Measurements from ENCODE around the gene SCAPER. TPM values are rescaled to one million over a fixed set of nuclear protein-coding genes. Genes with fewer than 3 reads are reported as not detected.
"Not testable (repeated sequence)": the region's sequence is repeated elsewhere in the genome, so short reads cannot be mapped to it uniquely, and the experiment has no call there.

The SCAPER gene
- total and polyA plus RNA-seq, 2 donors, result 15.7 to 15.9 TPM

DNA sequence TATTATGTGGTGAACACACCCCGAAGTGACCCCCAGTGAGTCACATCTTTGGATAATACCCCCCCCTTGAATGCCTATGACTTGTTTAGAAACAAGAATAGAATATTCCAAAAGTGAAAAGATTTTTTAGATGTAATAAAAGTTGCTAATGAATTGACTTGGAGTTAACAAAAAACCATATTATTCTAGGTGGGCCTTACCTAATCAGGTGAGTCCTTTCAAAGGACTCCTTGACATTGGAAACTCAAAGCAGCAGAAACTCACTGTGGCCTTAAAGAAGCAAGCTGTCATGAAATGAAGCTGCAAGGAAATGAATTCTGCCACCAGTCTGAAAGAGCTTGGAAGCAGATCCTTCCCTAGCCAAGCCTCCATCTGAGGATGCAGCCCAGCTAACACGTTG lies 579.4 kb downstream of the SCAPER start:
- H3K4me1 ChIP-seq (ENCODE audit: control insufficient read depth in 2 of 2, insufficient read depth in 2 of 2, low read length in 2 of 2), result no peaks in the 10 kb centered on the region

DNA sequence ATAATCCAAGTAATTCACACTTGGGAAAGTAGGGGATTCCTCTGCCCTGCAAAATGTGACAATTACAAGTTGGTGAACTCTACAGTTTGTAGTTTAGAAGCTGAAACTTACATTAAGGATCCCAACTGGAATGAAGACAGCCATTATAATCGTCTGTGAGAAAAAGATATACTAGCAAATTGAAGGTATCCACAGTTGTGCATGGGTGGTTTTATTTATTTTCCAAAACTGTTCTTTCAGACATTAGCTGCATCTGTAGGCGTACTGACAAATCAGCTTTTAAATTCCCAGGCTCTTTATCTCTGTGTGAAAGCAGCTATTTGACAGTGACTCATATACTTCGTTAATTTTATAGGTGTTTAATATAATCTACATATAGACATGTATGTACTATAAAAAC lies 581.1 kb downstream of the SCAPER start:
- Histone ChIP-seq H3K36me3 (ENCODE audit: control insufficient read depth in 2 of 2, insufficient read depth in 2 of 2, low read length in 1 of 2) (no peaks in the 10 kb centered on the region), H3K4me1 (ENCODE audit: control insufficient read depth in 2 of 2, insufficient read depth in 2 of 2, low read length in 2 of 2) (no peaks in the 10 kb centered on the region), H3K27me3 (ENCODE audit: control insufficient read depth in 2 of 2, insufficient read depth in 1 of 2, low read length in 1 of 2) (peaks cover 9 to 56% of the 10 kb centered on the region in 2 donors), H3K9me3 (ENCODE audit: control insufficient read depth in 2 of 2, insufficient read depth in 1 of 2, low read length in 1 of 2) (no peaks in the 10 kb centered on the region), H3K27ac (ENCODE audit: low read depth in 1 of 2, low read length in 1 of 2) (no peak overlapping the region), H3K4me3 (ENCODE audit: low read length in 2 of 2) (no peak overlapping the region)
- 91% methylated on average over 3 of the region's 3 CpGs for WGBS
- no peak for DNase-seq (ENCODE audit: low read depth in 6 of 9, low spot score in 9 of 9)

More for the DNA sequence above, 579.4 kb downstream of the SCAPER start:
- H3K27ac ChIP-seq (ENCODE audit: low read depth in 1 of 2, low read length in 1 of 2), result no peak overlapping the region
- H3K9me3 ChIP-seq (ENCODE audit: control insufficient read depth in 2 of 2, insufficient read depth in 1 of 2, low read length in 1 of 2), result no peaks in the 10 kb centered on the region
- no peaks in the 10 kb centered on the region for H3K36me3 ChIP-seq (ENCODE audit: control insufficient read depth in 2 of 2, insufficient read depth in 2 of 2, low read length in 1 of 2)
- H3K4me3 ChIP-seq (ENCODE audit: low read length in 2 of 2), result no peak overlapping the region
- DNase-seq (ENCODE audit: low read depth in 6 of 9, low spot score in 9 of 9), result no peak
- WGBS, result 89% methylated on average over 2 of the region's 2 CpGs
- peaks cover 5 to 67% of the 10 kb centered on the region in 2 donors for H3K27me3 ChIP-seq (ENCODE audit: control insufficient read depth in 2 of 2, insufficient read depth in 1 of 2, low read length in 1 of 2)

DNA sequence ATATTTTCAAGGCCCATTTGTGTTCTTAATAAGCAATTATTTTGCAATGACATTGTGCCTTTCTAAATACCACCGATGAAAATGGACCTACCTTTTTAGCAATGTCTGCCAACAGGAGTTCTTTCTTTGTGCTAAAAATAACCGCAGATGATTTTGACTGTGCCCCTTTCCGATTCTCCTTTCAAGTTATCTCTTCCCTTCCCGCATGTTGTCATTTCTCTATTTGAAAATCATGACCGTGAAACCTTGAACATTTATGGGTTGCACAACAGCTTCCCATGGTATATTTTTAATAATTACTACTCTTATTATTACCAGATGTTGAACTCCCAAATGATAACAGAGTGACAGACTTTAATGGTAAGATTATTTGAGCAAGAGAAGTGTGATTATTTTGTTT lies 583.5 kb downstream of the SCAPER start:
- Histone ChIP-seq H3K4me3 (ENCODE audit: low read length in 2 of 2) (no peak overlapping the region), H3K27ac (ENCODE audit: low read depth in 1 of 2, low read length in 1 of 2) (no peak overlapping the region), H3K27me3 (ENCODE audit: control insufficient read depth in 2 of 2, insufficient read depth in 1 of 2, low read length in 1 of 2) (peaks cover 9 to 35% of the 10 kb centered on the region in 2 donors), H3K36me3 (ENCODE audit: control insufficient read depth in 2 of 2, insufficient read depth in 2 of 2, low read length in 1 of 2) (no peaks in the 10 kb centered on the region), H3K9me3 (ENCODE audit: control insufficient read depth in 2 of 2, insufficient read depth in 1 of 2, low read length in 1 of 2) (no peaks in the 10 kb centered on the region), H3K4me1 (ENCODE audit: control insufficient read depth in 2 of 2, insufficient read depth in 2 of 2, low read length in 2 of 2) (no peaks in the 10 kb centered on the region)
- DNase-seq (ENCODE audit: low read depth in 6 of 9, low spot score in 9 of 9), result no peak
- 96% methylated on average over 5 of the region's 5 CpGs for WGBS

DNA sequence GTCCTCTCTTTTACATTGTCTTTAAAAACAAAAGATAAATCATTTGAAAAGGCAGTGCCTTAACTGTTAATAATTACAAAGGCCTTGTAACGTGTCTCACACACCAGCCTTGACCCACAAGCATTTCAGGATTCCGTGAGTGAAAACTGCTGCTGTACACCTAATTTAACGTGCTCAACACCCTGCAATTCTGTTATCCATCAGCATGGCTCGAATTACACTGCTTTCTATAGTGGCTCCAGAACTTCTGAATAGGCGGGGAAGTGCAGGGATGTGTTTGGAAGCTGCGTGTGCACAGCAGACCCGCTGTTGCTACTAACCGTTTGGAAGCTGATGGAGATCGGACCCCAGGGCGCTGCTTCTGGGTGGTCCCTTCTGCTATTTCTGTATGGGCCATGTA lies 584.0 kb downstream of the SCAPER start:
- Histone ChIP-seq H3K4me3 (ENCODE audit: low read length in 2 of 2) (no peak overlapping the region), H3K4me1 (ENCODE audit: control insufficient read depth in 2 of 2, insufficient read depth in 2 of 2, low read length in 2 of 2) (no peaks in the 10 kb centered on the region), H3K27ac (ENCODE audit: low read depth in 1 of 2, low read length in 1 of 2) (no peak overlapping the region), H3K9me3 (ENCODE audit: control insufficient read depth in 2 of 2, insufficient read depth in 1 of 2, low read length in 1 of 2) (no peaks in the 10 kb centered on the region), H3K27me3 (ENCODE audit: control insufficient read depth in 2 of 2, insufficient read depth in 1 of 2, low read length in 1 of 2) (peaks cover 9 to 32% of the 10 kb centered on the region in 2 donors), H3K36me3 (ENCODE audit: control insufficient read depth in 2 of 2, insufficient read depth in 2 of 2, low read length in 1 of 2) (no peaks in the 10 kb centered on the region)
- 94% methylated on average over 10 of the region's 10 CpGs for WGBS
- DNase-seq (ENCODE audit: low read depth in 6 of 9, low spot score in 9 of 9), result no peak

DNA sequence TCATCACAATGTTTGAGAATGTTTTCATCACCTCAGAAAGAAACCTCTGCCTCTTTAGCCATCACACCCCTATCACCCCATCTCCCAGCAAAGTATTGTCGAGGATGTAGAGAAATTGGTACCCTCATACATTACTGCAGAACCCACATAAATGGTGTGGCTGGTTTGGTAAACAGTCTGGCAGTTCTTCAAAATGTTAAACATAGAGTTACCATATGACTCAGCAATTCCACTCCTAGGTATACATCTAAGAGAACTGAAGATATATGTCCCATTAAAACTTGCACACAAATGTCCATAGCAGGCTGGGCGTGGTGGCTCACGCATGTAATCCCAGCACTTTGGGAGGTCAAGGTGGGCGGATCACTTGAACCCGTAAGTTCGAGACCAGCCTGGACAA lies 585.1 kb downstream of the SCAPER start:
- H3K27me3 ChIP-seq (ENCODE audit: control insufficient read depth in 2 of 2, insufficient read depth in 1 of 2, low read length in 1 of 2), result peaks cover 9 to 27% of the 10 kb centered on the region in 2 donors
- DNase-seq (ENCODE audit: low read depth in 6 of 9, low spot score in 9 of 9), result no peak
- H3K27ac ChIP-seq (ENCODE audit: low read depth in 1 of 2, low read length in 1 of 2), result no peak overlapping the region
- H3K36me3 ChIP-seq (ENCODE audit: control insufficient read depth in 2 of 2, insufficient read depth in 2 of 2, low read length in 1 of 2), result no peaks in the 10 kb centered on the region
- 91% methylated on average over 6 of the region's 6 CpGs for WGBS
- no peak overlapping the region for H3K4me3 ChIP-seq (ENCODE audit: low read length in 2 of 2)
- no peaks in the 10 kb centered on the region for H3K4me1 ChIP-seq (ENCODE audit: control insufficient read depth in 2 of 2, insufficient read depth in 2 of 2, low read length in 2 of 2)
- H3K9me3 ChIP-seq (ENCODE audit: control insufficient read depth in 2 of 2, insufficient read depth in 1 of 2, low read length in 1 of 2), result no peaks in the 10 kb centered on the region

DNA sequence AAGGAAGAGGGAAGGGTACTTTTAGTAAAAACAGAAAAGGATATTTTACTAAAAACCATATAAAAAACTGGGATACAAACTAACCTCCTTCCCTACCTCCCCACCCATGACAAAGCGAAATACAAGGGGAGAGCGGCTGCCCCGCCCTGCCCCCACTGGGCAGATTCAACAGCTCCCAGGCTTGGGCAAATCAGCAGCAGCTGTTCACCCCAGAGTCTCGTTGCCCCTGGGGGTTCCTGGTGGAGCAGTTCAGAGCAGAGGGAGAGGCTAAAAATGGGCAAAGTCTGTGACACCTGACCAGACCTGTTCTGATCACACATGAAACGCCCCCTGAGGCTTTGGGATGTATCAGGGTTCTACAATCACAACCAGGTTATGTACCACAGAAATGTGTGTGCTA lies 591.4 kb downstream of the SCAPER start:
- DNase-seq (ENCODE audit: low read depth in 6 of 9, low spot score in 9 of 9), result no peak
- Histone ChIP-seq H3K36me3 (ENCODE audit: control insufficient read depth in 2 of 2, insufficient read depth in 2 of 2, low read length in 1 of 2) (no peaks in the 10 kb centered on the region), H3K27me3 (ENCODE audit: control insufficient read depth in 2 of 2, insufficient read depth in 1 of 2, low read length in 1 of 2) (peaks cover 0 to 2% of the 10 kb centered on the region in 2 donors), H3K4me1 (ENCODE audit: control insufficient read depth in 2 of 2, insufficient read depth in 2 of 2, low read length in 2 of 2) (peaks cover 5 to 7% of the 10 kb centered on the region in 2 donors), H3K4me3 (ENCODE audit: low read length in 2 of 2) (no peak overlapping the region), H3K27ac (ENCODE audit: low read depth in 1 of 2, low read length in 1 of 2) (peak overlapping the region in 1 of 2 donors; percentile 11), H3K9me3 (ENCODE audit: control insufficient read depth in 2 of 2, insufficient read depth in 1 of 2, low read length in 1 of 2) (no peaks in the 10 kb centered on the region)
- WGBS, result 87% methylated on average over 5 of the region's 5 CpGs

DNA sequence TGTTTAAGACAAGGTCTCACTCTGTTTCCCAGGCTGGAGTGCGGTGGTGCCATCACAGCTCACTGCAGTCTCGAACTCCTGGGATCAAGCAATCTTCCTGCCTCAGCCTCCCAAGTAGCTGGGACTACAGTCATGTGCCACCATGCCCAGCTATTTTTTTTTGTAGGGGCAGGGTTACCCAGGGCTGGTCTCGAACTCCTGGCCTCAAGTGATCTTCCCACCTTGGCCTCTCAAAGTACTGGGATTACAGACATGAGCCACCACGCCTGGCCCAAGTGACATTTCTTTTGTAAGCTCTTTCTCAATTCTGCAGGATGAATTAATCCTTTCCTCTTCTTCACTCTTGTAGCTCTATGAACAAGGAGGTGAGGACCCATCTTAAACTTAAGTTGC lies 592.0 kb downstream of the SCAPER start:
- not testable (repeated sequence) for H3K36me3 ChIP-seq (ENCODE audit: control insufficient read depth in 2 of 2, insufficient read depth in 2 of 2, low read length in 1 of 2); H3K9me3 ChIP-seq (ENCODE audit: control insufficient read depth in 2 of 2, insufficient read depth in 1 of 2, low read length in 1 of 2); H3K27me3 ChIP-seq (ENCODE audit: control insufficient read depth in 2 of 2, insufficient read depth in 1 of 2, low read length in 1 of 2); H3K4me3 ChIP-seq (ENCODE audit: low read length in 2 of 2); H3K4me1 ChIP-seq (ENCODE audit: control insufficient read depth in 2 of 2, insufficient read depth in 2 of 2, low read length in 2 of 2); H3K27ac ChIP-seq (ENCODE audit: low read depth in 1 of 2, low read length in 1 of 2); DNase-seq (ENCODE audit: low read depth in 6 of 9, low spot score in 9 of 9)
- WGBS, result over 99% methylated on average over 4 of the region's 4 CpGs

DNA sequence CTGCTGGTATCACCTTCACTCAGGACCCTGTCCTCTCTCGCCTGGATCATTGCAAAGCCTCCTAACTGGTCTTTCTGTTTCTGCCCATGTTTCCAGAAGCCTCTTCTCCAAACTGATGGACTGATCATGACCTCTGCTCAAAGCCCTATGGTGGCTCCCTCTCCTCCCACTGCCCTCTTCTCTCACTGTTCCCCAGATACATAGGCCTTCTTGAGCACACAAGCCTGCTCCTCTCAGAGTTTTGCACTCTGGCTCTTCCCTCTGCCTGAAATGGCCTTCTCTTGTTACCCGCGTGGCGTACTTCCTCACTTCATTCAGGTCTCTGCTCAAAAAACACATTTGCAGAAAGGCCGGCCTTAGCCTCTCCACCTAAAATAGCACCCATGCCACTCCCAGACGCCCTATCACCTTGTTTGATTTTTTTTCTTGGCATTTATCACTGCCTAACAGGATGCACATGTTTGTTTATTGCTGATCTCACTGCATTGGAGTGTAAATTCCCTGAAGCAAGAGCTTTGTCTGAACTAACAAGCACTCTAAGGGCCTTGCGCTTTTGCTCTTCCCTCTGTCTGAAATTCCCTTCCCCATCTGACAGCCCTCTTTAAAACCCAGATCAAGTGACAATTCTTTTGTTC lies 592.5 kb downstream of the SCAPER start:
- Histone ChIP-seq H3K9me3 (ENCODE audit: control insufficient read depth in 2 of 2, insufficient read depth in 1 of 2, low read length in 1 of 2) (no peaks in the 10 kb centered on the region), H3K27me3 (ENCODE audit: control insufficient read depth in 2 of 2, insufficient read depth in 1 of 2, low read length in 1 of 2) (peaks cover 0 to 2% of the 10 kb centered on the region in 2 donors), H3K4me3 (ENCODE audit: low read length in 2 of 2) (no peak overlapping the region), H3K4me1 (ENCODE audit: control insufficient read depth in 2 of 2, insufficient read depth in 2 of 2, low read length in 2 of 2) (peaks cover 5 to 7% of the 10 kb centered on the region in 2 donors), H3K36me3 (ENCODE audit: control insufficient read depth in 2 of 2, insufficient read depth in 2 of 2, low read length in 1 of 2) (no peaks in the 10 kb centered on the region), H3K27ac (ENCODE audit: low read depth in 1 of 2, low read length in 1 of 2) (no peak overlapping the region)
- WGBS, result 97% methylated on average over 7 of the region's 7 CpGs
- DNase-seq (ENCODE audit: low read depth in 6 of 9, low spot score in 9 of 9), result no peak

DNA sequence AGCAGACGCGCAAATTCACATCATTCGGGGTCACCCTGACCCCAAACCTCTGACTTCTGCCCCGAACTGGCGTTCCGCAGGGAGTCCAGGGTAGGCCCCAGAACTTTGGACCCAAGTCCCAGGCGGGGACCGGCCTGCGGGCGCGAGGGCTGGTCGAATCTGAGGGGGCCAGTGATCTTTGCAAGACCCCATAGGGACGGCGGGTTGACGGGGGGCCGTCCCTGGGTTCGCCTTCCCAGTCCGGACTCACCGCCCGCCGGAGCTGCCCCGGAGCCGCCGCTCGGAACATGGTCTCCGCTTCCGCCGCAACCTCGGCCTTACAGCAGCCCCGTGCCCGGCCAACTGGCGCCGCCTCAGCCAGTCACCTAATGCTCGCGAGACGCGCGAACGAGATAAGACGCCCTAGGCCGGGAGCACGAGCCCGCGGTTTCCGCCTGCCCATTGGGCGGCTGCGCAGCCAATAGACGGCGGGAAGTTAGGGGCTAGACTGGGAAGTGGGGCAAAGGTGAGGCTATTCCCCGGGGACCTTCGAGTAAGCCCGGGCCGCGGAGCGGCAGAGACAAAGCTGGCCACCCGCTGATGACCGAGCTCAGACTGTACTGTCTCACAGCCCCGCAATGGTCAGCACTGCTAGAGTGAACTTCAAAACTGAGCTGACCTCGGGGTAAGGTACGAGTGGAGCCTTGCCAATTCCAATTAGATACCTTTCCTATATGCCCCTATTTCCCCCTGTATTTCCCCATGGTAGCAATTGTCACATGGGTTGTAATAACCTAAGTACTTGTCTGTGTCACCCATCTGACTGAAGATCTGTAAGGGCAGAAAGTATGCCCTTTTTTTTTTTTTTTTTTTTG lies 593.8 kb downstream of the SCAPER start, which contains the start of gene ETFA:
ETFA (minus strand) TSS at position 370 of the 854 bp plus-strand sequence; CDS start at position 289, 81 bp downstream.
- peak within 1 kb of the TSS; percentile 80 to 85 for H3K4me3 ChIP-seq (ENCODE audit: low read length in 2 of 2)
- H3K27me3 ChIP-seq (ENCODE audit: control insufficient read depth in 2 of 2, insufficient read depth in 1 of 2, low read length in 1 of 2), result peaks cover 0 to 2% of the 10 kb centered on the region in 2 donors
- H3K4me1 ChIP-seq (ENCODE audit: control insufficient read depth in 2 of 2, insufficient read depth in 2 of 2, low read length in 2 of 2), result peaks cover 5 to 7% of the 10 kb centered on the region in 2 donors
- no peaks in the 10 kb centered on the region for H3K36me3 ChIP-seq (ENCODE audit: control insufficient read depth in 2 of 2, insufficient read depth in 2 of 2, low read length in 1 of 2)
- H3K27ac ChIP-seq (ENCODE audit: low read depth in 1 of 2, low read length in 1 of 2), result peak within 1 kb of the TSS; percentile 48 to 71
- 2% methylated on average over 60 of the region's 60 CpGs for WGBS
- H3K9me3 ChIP-seq (ENCODE audit: control insufficient read depth in 2 of 2, insufficient read depth in 1 of 2, low read length in 1 of 2), result no peaks in the 10 kb centered on the region
- peak; percentile 63 to 95 (median 85) for DNase-seq (ENCODE audit: low read depth in 6 of 9, low spot score in 9 of 9)

All from thymus (tissue), 11 donors.